Natural killer cell (primary cell): ENCODE measurements around the gene DUSP28. TPM values are rescaled to one million over a fixed set of nuclear protein-coding genes. Genes with fewer than 3 reads are reported as not detected.

Source experiments
- ATAC-seq, 3 donors: fragments of 150-1000 bp in 2 of 3; fragments of 200-7000 bp in 1 of 3; cut with Tn5 transposase; 1 replicate in 1 of 3; 2 replicates in 2 of 3; pipeline ENCODE4 v1.10.0; 2021; ENCODE audit warnings: mild to moderate bottlenecking in 2 of 3, moderate library complexity in 2 of 3
- DNase-seq, 2 donors: peaks; one replicate each; pipeline versions ENCODE4 v3.0.0 to v3.0.0-alpha.2; 2013 to 2021; ENCODE audit warnings: mixed read lengths in 1 of 2
- H3K27ac ChIP-seq: one replicate; pipeline ENCODE4 v1.5.1; 2013; ENCODE audit warnings: mild to moderate bottlenecking, low read length
- H3K27me3 ChIP-seq: one replicate; pipeline ENCODE4 v1.6.1; 2013; ENCODE audit warnings: low read length; ENCODE audit not compliant: control insufficient read depth, insufficient read depth
- H3K36me3 ChIP-seq: one replicate; pipeline ENCODE4 v1.6.1; 2013; ENCODE audit warnings: low read length; ENCODE audit not compliant: control insufficient read depth, insufficient read depth
- H3K4me1 ChIP-seq: one replicate; pipeline ENCODE4 v1.6.1; 2013; ENCODE audit warnings: low read length; ENCODE audit not compliant: control insufficient read depth, insufficient read depth
- H3K4me3 ChIP-seq: one replicate; pipeline ENCODE4 v1.5.1; 2013; ENCODE audit warnings: low read length
- H3K9me3 ChIP-seq: one replicate; pipeline ENCODE4 v1.6.1; 2013; ENCODE audit warnings: low read length; ENCODE audit not compliant: control insufficient read depth, insufficient read depth
- H3K27ac Mint-ChIP-seq, 2 donors: one replicate each; pipeline ENCODE4 v1.8.0; 2022; ENCODE audit warnings: mild to moderate bottlenecking in 2 of 2, mixed read lengths in 2 of 2, moderate library complexity in 1 of 2
- H3K27me3 Mint-ChIP-seq, 2 donors: one replicate each; pipeline ENCODE4 v1.8.0; 2022; ENCODE audit warnings: low read depth in 2 of 2, mixed read lengths in 2 of 2
- H3K36me3 Mint-ChIP-seq: one replicate; pipeline ENCODE4 v1.8.0; 2022; ENCODE audit warnings: mixed read lengths
- H3K4me1 Mint-ChIP-seq, 2 donors: one replicate each; pipeline ENCODE4 v1.8.0; 2022; ENCODE audit warnings: mixed read lengths in 2 of 2
- H3K4me3 Mint-ChIP-seq: one replicate; pipeline ENCODE4 v1.8.0; 2022; ENCODE audit warnings: mild to moderate bottlenecking, moderate library complexity, mixed read lengths
- H3K9me3 Mint-ChIP-seq, 2 donors: one replicate each; pipeline ENCODE4 v1.8.0; 2022; ENCODE audit warnings: mixed read lengths in 2 of 2
- WGBS: methylation state at CpG from one replicate; pipeline ENCODE4 v1.1.7; 2013; ENCODE audit warnings: missing lambda C conversion rate; ENCODE audit not compliant: insufficient coverage; 5-methylcytosine and 5-hydroxymethylcytosine counted together
- intact Hi-C: fragments of 100-400 bp; cut with micrococcal nuclease; formaldehyde crosslinking; loops from one replicate; pipeline ENCODE4 v1.14.2; 2022
- total RNA-seq, 4 donors: library from RNA; stranded (reverse); fragments of 120-200 nt in 1 of 4; gene quantifications; one replicate each; pipeline versions ENCODE4 v1.2.3 to v1.2.4, GENCODE V29; 2013 to 2022
- TF ChIP-seq, protein P1 (sequence below): fragments of 200-600 bp; IDR thresholded peaks from one replicate; pipeline ENCODE4 v1.8.0; 2022; ENCODE audit warnings: antibody characterized with exemption

Gene DUSP28
- total RNA-seq, 3 donors from 2014 or later (not counting 1 experiment from before 2014, with no cell fraction given), result 13.5 to 25.2 (median 18.5) TPM

DNA sequence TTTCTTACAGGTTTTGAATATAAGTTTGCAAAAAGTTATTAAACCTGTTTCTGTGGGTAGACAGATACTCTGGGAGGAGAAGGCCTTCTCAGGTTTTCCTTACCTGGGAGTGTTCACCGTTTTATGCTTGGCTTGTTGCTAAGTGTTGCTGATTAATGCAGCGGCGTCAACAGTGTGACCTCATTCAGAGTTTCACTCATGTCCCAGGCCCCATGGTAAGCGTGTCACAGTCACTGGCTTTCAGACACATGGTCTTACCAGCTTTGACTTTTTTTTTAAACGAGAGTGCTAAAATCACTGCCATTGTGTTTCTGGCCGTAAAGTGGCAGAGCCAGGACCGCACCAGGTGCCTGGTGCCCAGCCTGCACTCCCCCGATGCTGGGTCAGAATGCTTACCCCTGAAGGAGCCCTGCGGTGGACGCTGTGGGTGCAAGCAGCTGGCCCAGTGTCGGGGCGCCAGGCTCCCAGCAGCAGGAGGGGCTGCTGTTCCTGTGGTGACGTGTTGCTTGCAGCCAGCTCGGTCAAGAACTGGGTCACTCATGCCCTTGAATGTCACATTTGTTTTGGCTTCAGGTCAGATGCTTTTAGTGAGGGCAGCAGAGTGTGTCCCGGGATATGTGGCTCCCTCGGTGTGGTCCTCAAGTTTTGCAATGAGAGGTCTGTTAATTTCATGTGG, 29.8 kb downstream of the DUSP28 start:
- Mint-ChIP-seq H3K27ac (no peak overlapping the region), H3K27me3 (no peaks in the 10 kb centered on the region), H3K36me3 (no peaks in the 10 kb centered on the region), H3K4me3 (no peak overlapping the region), H3K4me1 (peaks cover 29 to 40% of the 10 kb centered on the region in 2 donors), H3K9me3 (no peaks in the 10 kb centered on the region)
- no peak for DNase-seq
- Histone ChIP-seq H3K9me3 (no peaks in the 10 kb centered on the region), H3K27ac (no peak overlapping the region), H3K36me3 (peaks cover 38% of the 10 kb centered on the region), H3K4me3 (no peak overlapping the region), H3K27me3 (no peaks in the 10 kb centered on the region), H3K4me1 (peaks cover 28% of the 10 kb centered on the region)
- TF ChIP-seq, protein P1, sequence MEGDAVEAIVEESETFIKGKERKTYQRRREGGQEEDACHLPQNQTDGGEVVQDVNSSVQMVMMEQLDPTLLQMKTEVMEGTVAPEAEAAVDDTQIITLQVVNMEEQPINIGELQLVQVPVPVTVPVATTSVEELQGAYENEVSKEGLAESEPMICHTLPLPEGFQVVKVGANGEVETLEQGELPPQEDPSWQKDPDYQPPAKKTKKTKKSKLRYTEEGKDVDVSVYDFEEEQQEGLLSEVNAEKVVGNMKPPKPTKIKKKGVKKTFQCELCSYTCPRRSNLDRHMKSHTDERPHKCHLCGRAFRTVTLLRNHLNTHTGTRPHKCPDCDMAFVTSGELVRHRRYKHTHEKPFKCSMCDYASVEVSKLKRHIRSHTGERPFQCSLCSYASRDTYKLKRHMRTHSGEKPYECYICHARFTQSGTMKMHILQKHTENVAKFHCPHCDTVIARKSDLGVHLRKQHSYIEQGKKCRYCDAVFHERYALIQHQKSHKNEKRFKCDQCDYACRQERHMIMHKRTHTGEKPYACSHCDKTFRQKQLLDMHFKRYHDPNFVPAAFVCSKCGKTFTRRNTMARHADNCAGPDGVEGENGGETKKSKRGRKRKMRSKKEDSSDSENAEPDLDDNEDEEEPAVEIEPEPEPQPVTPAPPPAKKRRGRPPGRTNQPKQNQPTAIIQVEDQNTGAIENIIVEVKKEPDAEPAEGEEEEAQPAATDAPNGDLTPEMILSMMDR, result no peak
- 88% methylated on average over 16 of the region's 16 CpGs for WGBS
- ATAC-seq, result no peak
- intact Hi-C loops, result no loop called here

DNA sequence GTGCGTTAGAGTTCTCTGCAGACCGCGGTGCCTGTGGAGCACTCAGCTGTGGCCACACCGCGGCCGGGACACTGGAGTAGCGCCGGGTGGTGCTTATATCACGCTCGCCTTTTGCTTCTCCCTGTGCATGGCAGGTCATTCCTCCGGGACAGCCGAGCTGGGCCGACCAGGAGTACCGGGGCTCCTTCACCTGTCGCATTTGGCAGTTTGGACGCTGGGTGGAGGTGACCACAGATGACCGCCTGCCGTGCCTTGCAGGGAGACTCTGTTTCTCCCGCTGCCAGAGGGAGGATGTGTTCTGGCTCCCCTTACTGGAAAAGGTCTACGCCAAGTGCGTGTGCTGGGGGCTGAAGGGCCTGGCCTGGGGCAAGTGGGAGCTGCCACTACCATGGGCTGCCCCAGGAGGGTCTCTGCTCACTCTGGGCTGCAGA, 30.5 kb downstream of the DUSP28 start:
- peaks cover 27 to 36% of the 10 kb centered on the region in 2 donors for H3K4me1 Mint-ChIP-seq
- H3K9me3 Mint-ChIP-seq, result no peaks in the 10 kb centered on the region
- DNase-seq (no peak), ATAC-seq (no peak)
- no peak overlapping the region for H3K4me3 Mint-ChIP-seq
- TF ChIP-seq, protein P1, result no peak
- no peak overlapping the region for H3K27ac ChIP-seq
- peaks cover 43% of the 10 kb centered on the region for H3K36me3 ChIP-seq
- H3K4me1 ChIP-seq, result peaks cover 27% of the 10 kb centered on the region
- no peak overlapping the region for H3K4me3 ChIP-seq
- H3K27ac Mint-ChIP-seq, result no peak overlapping the region
- intact Hi-C loops, result no loop called here
- 98% methylated on average over 21 of the region's 21 CpGs for WGBS
- H3K36me3 Mint-ChIP-seq, result no peaks in the 10 kb centered on the region
- H3K27me3 ChIP-seq, result no peaks in the 10 kb centered on the region
- no peaks in the 10 kb centered on the region for H3K9me3 ChIP-seq
- H3K27me3 Mint-ChIP-seq, result no peaks in the 10 kb centered on the region

DNA sequence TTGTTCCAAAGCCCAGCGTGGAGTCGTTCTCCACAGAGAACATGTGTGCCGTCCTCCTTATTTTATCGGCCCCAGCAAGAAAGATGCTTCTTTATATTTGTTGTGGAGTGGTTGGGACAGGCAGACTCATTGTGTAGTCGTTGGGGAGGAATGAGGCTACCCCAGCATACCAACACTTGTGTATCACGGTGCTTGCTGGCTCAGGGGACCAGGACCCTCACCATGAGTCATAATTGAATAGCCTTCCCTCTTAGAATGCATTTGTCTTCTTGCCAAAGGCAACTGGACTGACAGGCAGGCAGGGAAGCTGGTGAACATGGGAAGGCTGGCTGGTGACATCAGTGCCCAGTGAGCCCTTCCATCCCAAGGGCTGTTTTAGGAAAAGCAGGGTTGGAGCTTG, 31.1 kb downstream of the DUSP28 start:
- H3K4me1 Mint-ChIP-seq, result peaks cover 23 to 31% of the 10 kb centered on the region in 2 donors
- no peak overlapping the region for H3K4me3 Mint-ChIP-seq
- no peak for ATAC-seq
- Histone ChIP-seq H3K27me3 (no peaks in the 10 kb centered on the region), H3K4me1 (peaks cover 24% of the 10 kb centered on the region), H3K9me3 (no peaks in the 10 kb centered on the region), H3K36me3 (peaks cover 48% of the 10 kb centered on the region), H3K27ac (no peak overlapping the region), H3K4me3 (no peak overlapping the region)
- H3K36me3 Mint-ChIP-seq, result no peaks in the 10 kb centered on the region
- H3K9me3 Mint-ChIP-seq, result no peaks in the 10 kb centered on the region
- no peak for DNase-seq
- no peak overlapping the region for H3K27ac Mint-ChIP-seq
- intact Hi-C loops, result no loop called here
- H3K27me3 Mint-ChIP-seq, result no peaks in the 10 kb centered on the region
- WGBS, result 100% methylated on average over 2 of the region's 6 CpGs
- TF ChIP-seq, protein P1, result no peak

DNA sequence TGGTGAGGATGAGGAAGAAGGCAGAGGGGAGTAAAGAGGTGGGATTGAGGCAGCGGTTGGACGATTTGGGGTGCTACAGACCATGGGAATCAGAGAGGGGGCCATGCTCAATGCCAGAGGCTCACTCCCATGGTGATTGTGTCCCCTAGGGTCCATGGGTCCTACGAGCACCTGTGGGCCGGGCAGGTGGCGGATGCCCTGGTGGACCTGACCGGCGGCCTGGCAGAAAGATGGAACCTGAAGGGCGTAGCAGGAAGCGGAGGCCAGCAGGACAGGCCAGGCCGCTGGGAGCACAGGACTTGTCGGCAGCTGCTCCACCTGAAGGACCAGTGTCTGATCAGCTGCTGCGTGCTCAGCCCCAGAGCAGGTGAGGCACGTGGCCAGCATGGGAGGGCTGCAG, 31.6 kb downstream of the DUSP28 start:
- no peak overlapping the region for H3K4me3 Mint-ChIP-seq
- WGBS, result 96% methylated on average over 13 of the region's 13 CpGs
- no peaks in the 10 kb centered on the region for H3K27me3 Mint-ChIP-seq
- H3K9me3 ChIP-seq, result no peaks in the 10 kb centered on the region
- intact Hi-C loops, result no loop called here
- DNase-seq, result no peak
- TF ChIP-seq, protein P1, result no peak
- H3K36me3 Mint-ChIP-seq, result no peaks in the 10 kb centered on the region
- no peaks in the 10 kb centered on the region for H3K9me3 Mint-ChIP-seq
- no peaks in the 10 kb centered on the region for H3K27me3 ChIP-seq
- ATAC-seq, result no peak
- H3K27ac Mint-ChIP-seq, result no peak overlapping the region
- peaks cover 24% of the 10 kb centered on the region for H3K4me1 ChIP-seq
- no peak overlapping the region for H3K27ac ChIP-seq
- peaks cover 54% of the 10 kb centered on the region for H3K36me3 ChIP-seq
- no peak overlapping the region for H3K4me3 ChIP-seq
- H3K4me1 Mint-ChIP-seq, result peaks cover 23 to 30% of the 10 kb centered on the region in 2 donors
